Measurements from ENCODE around the gene TDRD9. TPM values are rescaled to one million over a fixed set of nuclear protein-coding genes. Genes with fewer than 3 reads are reported as not detected.

Gene TDRD9
- total RNA-seq, 1 donor from 2014 or later: 8.5 TPM

DNA sequence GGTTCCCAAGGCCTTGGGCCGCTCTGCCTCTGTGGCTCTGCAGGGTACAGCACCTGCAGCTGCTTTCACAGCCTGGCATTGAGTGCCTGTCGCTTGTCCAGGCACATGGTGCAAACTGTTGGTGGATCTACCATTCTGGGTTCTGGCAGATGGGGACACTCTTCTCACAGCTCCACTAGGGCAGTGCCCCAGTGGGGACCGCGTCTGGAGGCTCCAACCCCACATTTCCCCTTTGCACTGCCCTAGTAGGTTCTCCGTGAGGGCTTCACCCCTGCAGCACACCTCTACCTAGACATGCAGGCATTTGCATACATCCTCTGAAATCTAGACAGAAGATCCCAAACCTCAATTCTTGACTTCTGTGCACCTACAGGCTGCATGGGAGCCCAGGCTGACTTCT lies 138.0 kb downstream of the TDRD9 start:
- Histone ChIP-seq H3K27me3 (ENCODE audit: low read depth) (peaks cover 27% of the 10 kb centered on the region), H3K36me3 (no peaks in the 10 kb centered on the region), H3K4me3 (no peak overlapping the region), H3K4me1 (no peaks in the 10 kb centered on the region), H3K27ac (no peak overlapping the region), H3K9me3 (peaks cover 9% of the 10 kb centered on the region)
- DNase-seq: no peak
- intact Hi-C loops (cut with DNase I): no loop called here
- TF ChIP-seq, protein P1, sequence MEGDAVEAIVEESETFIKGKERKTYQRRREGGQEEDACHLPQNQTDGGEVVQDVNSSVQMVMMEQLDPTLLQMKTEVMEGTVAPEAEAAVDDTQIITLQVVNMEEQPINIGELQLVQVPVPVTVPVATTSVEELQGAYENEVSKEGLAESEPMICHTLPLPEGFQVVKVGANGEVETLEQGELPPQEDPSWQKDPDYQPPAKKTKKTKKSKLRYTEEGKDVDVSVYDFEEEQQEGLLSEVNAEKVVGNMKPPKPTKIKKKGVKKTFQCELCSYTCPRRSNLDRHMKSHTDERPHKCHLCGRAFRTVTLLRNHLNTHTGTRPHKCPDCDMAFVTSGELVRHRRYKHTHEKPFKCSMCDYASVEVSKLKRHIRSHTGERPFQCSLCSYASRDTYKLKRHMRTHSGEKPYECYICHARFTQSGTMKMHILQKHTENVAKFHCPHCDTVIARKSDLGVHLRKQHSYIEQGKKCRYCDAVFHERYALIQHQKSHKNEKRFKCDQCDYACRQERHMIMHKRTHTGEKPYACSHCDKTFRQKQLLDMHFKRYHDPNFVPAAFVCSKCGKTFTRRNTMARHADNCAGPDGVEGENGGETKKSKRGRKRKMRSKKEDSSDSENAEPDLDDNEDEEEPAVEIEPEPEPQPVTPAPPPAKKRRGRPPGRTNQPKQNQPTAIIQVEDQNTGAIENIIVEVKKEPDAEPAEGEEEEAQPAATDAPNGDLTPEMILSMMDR (IDR thresholded peaks at IDR 0.05): no peak
- ATAC-seq: no peak

- no peak overlapping the region for H3K27ac ChIP-seq
- TF ChIP-seq, protein P1 (IDR thresholded peaks at IDR 0.05): no peak
- H3K4me1 ChIP-seq: no peaks in the 10 kb centered on the region
- no peak overlapping the region for H3K4me3 ChIP-seq
- no peaks in the 10 kb centered on the region for H3K36me3 ChIP-seq
- DNase-seq: no peak
- no peak for ATAC-seq
- peaks cover 9% of the 10 kb centered on the region for H3K9me3 ChIP-seq
- H3K27me3 ChIP-seq (ENCODE audit: low read depth): peaks cover 27% of the 10 kb centered on the region
- intact Hi-C loops (cut with DNase I): no loop called here
These were observed 138.6 kb downstream of the TDRD9 start for GRCh38 chr14:104066719-104067295.

DNA sequence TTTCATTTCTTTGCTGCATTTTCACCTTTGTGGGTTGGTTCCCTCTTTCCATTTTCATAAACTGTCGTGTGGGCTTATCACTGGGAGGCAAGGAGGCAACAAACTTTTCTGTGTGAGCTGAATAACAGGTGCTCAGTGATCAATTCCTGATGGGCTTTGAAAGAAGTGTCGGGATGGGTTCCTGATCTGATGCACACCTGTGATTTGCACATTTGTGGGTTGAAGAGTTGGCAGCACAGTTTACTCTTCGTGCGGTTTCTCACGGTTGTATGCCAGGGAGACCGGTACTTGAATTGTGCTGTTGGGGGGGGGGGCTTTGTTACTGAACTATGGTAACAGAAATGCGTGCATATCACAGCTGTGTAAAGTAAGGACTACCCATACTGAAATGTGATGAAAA lies 141.3 kb downstream of the TDRD9 start:
- ATAC-seq (no peak), DNase-seq (no peak)
- Histone ChIP-seq H3K4me3 (no peak overlapping the region), H3K36me3 (no peaks in the 10 kb centered on the region), H3K9me3 (peaks cover 17% of the 10 kb centered on the region), H3K27ac (no peak overlapping the region), H3K27me3 (ENCODE audit: low read depth) (peaks cover 24% of the 10 kb centered on the region), H3K4me1 (no peaks in the 10 kb centered on the region)
- TF ChIP-seq, protein P1 (IDR thresholded peaks at IDR 0.05): no peak
- intact Hi-C loops (cut with DNase I): no loop called here

GRCh38 chr14:104072586-104072985 lies 144.3 kb downstream of the TDRD9 start:
- Histone ChIP-seq H3K27ac (no peak overlapping the region), H3K9me3 (peaks cover 7% of the 10 kb centered on the region), H3K4me3 (no peak overlapping the region), H3K36me3 (no peaks in the 10 kb centered on the region), H3K4me1 (no peaks in the 10 kb centered on the region), H3K27me3 (ENCODE audit: low read depth) (peaks cover 17% of the 10 kb centered on the region)
- TF ChIP-seq, protein P1 (IDR thresholded peaks at IDR 0.05): no peak
- intact Hi-C loops (cut with DNase I): no loop called here
- DNase-seq (no peak), ATAC-seq (no peak)

GRCh38 chr14:104073764-104074163 lies 145.5 kb downstream of the TDRD9 start:
- Histone ChIP-seq H3K9me3 (peaks cover 7% of the 10 kb centered on the region), H3K27me3 (ENCODE audit: low read depth) (peaks cover 12% of the 10 kb centered on the region), H3K27ac (no peak overlapping the region), H3K36me3 (no peaks in the 10 kb centered on the region), H3K4me1 (peaks cover 7% of the 10 kb centered on the region), H3K4me3 (no peak overlapping the region)
- DNase-seq (no peak), ATAC-seq (no peak)
- intact Hi-C loops (cut with DNase I): no loop called here
- TF ChIP-seq, protein P1 (IDR thresholded peaks at IDR 0.05): no peak
